Activated naive CD8-positive, alpha-beta T cell treated with anti-CD3 and anti-CD28 coated beads, Interleukin-2, amount 50 U/mL, for 24 hours (primary cell): Measurements from ENCODE around the gene CDKAL1.

ENCODE experiments used
- ATAC-seq: fragments of 150-1000 bp; cut with Tn5 transposase; one replicate; pipeline ENCODE4 v1.10.0; 2021
- DNase-seq: peaks from one replicate; pipeline ENCODE4 v3.0.0; 2021
- H3K27ac Mint-ChIP-seq: one replicate; pipeline ENCODE4 v1.8.0; 2021; ENCODE audit warnings: mild to moderate bottlenecking, mixed read lengths
- H3K27me3 Mint-ChIP-seq: one replicate; pipeline ENCODE4 v1.8.0; 2021; ENCODE audit warnings: mixed read lengths
- H3K36me3 Mint-ChIP-seq: one replicate; pipeline ENCODE4 v1.8.0; 2021; ENCODE audit warnings: low read depth, mixed read lengths
- H3K4me1 Mint-ChIP-seq: one replicate; pipeline ENCODE4 v1.8.0; 2021; ENCODE audit warnings: mixed read lengths
- H3K4me3 Mint-ChIP-seq: one replicate; pipeline ENCODE4 v1.8.0; 2021; ENCODE audit warnings: mild to moderate bottlenecking, moderate library complexity, mixed read lengths
- H3K9me3 Mint-ChIP-seq: one replicate; pipeline ENCODE4 v1.8.0; 2021; ENCODE audit warnings: mixed read lengths

The CDKAL1 gene

GRCh38 chr6:20652299-20653084 lies 118.2 kb downstream of the CDKAL1 start:
- Mint-ChIP-seq H3K36me3 (peaks cover 40% of the 10 kb centered on the region), H3K4me1 (peaks cover 11% of the 10 kb centered on the region), H3K9me3 (no peaks in the 10 kb centered on the region), H3K27ac (no peak overlapping the region), H3K27me3 (no peaks in the 10 kb centered on the region), H3K4me3 (no peak overlapping the region)
- DNase-seq (no peak), ATAC-seq (no peak)

- peaks cover 9% of the 10 kb centered on the region for H3K4me1 Mint-ChIP-seq
- H3K9me3 Mint-ChIP-seq, result no peaks in the 10 kb centered on the region
- H3K4me3 Mint-ChIP-seq, result no peak overlapping the region
- no peaks in the 10 kb centered on the region for H3K27me3 Mint-ChIP-seq
- H3K27ac Mint-ChIP-seq, result no peak overlapping the region
- ATAC-seq (no peak), DNase-seq (no peak)
- peaks cover 40% of the 10 kb centered on the region for H3K36me3 Mint-ChIP-seq
Observed at GRCh38 chr6:20653085-20653479, 118.8 kb downstream of the CDKAL1 start.

DNA sequence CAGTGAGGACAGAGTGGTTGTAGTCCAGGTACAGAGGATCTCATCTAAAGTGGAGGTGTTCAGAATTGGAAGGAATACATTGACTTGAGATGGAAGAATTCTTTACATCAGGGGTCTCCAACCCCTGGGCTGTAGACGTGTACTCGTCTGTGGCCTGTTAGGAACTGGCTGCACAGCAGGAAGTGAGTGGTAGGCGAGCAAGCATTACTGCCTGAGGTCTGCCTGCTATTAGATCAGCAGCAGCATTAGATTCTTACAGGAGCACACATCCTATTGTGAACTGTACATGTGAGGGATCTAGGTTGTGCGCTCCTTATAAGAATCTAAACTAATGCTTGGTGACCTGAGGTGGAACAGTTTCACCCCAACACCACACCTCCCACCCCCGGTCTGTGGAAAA lies 121.1 kb downstream of the CDKAL1 start:
- ATAC-seq (no peak), DNase-seq (no peak)
- Mint-ChIP-seq H3K4me3 (no peak overlapping the region), H3K27me3 (no peaks in the 10 kb centered on the region), H3K36me3 (peaks cover 36% of the 10 kb centered on the region), H3K27ac (no peak overlapping the region), H3K9me3 (no peaks in the 10 kb centered on the region), H3K4me1 (peaks cover 7% of the 10 kb centered on the region)

GRCh38 chr6:20657274-20657800 lies 123.1 kb downstream of the CDKAL1 start:
- ATAC-seq (no peak), DNase-seq (no peak)
- H3K4me3 Mint-ChIP-seq, result no peak overlapping the region
- peaks cover 28% of the 10 kb centered on the region for H3K36me3 Mint-ChIP-seq
- H3K4me1 Mint-ChIP-seq, result peaks cover 8% of the 10 kb centered on the region
- no peak overlapping the region for H3K27ac Mint-ChIP-seq
- H3K27me3 Mint-ChIP-seq, result no peaks in the 10 kb centered on the region
- no peaks in the 10 kb centered on the region for H3K9me3 Mint-ChIP-seq

DNA sequence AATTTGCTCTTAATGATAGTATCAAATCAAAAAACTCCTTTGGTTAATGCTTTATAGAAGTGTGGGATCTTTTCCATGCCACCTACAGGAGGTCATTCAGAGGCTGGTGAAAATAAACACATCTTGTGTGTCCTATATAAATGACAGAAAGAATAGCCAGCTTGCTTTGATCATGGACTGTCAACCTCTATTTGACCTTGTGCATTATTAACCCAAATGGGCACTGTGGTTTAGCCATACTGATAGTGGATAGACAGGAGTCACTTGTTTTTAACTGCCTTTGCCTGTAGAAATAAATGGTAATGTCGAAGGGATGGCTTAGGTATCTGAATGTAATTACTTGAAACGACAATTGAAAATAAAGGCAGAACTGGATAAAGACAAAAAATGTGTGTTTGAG lies 123.8 kb downstream of the CDKAL1 start:
- Mint-ChIP-seq H3K4me1 (peaks cover 8% of the 10 kb centered on the region), H3K27me3 (no peaks in the 10 kb centered on the region), H3K36me3 (peaks cover 29% of the 10 kb centered on the region), H3K4me3 (no peak overlapping the region), H3K9me3 (no peaks in the 10 kb centered on the region), H3K27ac (no peak overlapping the region)
- ATAC-seq (no peak), DNase-seq (no peak)

DNA sequence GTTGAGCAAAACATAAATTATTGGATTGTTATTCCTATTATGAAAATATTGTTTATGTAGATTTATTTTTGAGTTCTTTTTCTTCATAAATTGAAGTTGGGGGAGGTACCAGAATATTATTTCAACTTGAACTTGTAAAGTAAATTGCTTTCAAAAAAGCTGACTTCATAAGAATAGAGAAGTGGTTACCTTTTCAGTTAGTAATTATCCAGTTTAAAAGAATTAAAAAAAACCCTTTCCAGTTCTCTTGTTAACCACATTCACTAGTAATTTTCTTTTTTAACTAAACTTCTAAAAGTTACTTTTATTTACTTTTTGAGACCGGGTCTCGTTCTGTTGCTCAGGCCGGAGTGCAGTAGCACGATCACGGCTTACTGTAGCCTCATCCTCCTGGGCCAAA lies 124.3 kb downstream of the CDKAL1 start:
- ATAC-seq (no peak), DNase-seq (no peak)
- Mint-ChIP-seq H3K27ac (no peak overlapping the region), H3K4me1 (peaks cover 8% of the 10 kb centered on the region), H3K9me3 (no peaks in the 10 kb centered on the region), H3K27me3 (no peaks in the 10 kb centered on the region), H3K4me3 (no peak overlapping the region), H3K36me3 (peaks cover 26% of the 10 kb centered on the region)

DNA sequence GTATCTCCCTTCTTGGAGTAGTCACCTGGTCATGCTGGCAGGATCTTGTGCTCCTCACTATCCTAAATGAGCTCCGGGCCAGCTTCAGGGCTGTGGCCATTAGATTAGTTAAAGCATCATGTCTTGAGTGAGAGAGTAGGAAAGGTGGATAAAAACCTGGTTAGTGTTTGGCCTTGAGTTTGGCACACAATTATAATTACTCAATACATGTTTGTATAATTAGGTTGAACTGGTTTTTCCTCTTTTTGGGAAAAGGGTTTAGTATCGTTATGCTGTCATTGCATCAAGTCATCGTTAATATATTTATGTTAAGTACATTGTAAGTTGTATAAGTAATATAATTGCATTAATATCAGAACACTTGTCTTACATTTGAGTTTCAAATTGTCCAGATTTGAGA lies 126.3 kb downstream of the CDKAL1 start:
- Mint-ChIP-seq H3K36me3 (peaks cover 20% of the 10 kb centered on the region), H3K9me3 (no peaks in the 10 kb centered on the region), H3K27me3 (no peaks in the 10 kb centered on the region), H3K27ac (no peak overlapping the region), H3K4me3 (no peak overlapping the region), H3K4me1 (peaks cover 8% of the 10 kb centered on the region)
- no peak for DNase-seq
- ATAC-seq, result no peak

DNA sequence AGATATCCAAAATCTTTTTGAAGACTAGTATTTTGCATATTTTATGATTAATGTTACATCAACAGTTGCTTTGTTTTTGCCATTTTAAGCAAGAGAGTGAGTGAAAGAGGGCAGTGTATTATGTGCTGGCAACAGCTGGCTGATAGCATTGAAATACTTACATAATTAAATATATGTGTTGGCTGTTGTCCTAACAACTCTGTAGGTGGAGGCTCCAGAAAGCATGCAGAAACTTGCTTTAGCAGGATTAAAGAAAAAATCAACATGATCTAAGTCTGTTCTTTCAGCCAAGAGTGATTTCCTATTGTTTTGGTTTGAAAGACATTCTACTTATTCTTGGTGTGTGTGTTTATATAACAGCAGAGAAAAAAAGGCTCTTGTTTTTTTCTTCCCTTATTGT lies 127.5 kb downstream of the CDKAL1 start:
- no peak for DNase-seq
- no peaks in the 10 kb centered on the region for H3K27me3 Mint-ChIP-seq
- H3K4me3 Mint-ChIP-seq, result no peak overlapping the region

DNA sequence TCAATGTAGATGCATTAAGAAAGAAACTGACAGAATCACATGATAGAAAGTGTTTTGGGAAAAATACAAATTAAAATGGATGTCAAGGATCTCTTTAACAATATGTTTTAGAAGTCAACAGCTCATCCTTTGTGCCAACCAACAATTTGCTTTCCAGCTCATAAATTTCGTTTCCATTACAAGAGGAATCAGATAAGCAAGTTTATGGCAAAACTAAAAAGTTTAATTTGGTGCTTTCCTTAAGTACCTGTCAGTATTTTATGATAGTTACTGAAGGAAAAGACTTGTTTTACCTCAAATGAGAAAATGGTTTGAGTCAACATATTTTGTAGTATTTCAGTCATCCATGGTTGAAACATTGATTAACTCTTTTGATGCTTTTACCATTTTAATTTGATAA lies 130.0 kb downstream of the CDKAL1 start:
- Mint-ChIP-seq H3K27ac (no peak overlapping the region), H3K36me3 (peaks cover 16% of the 10 kb centered on the region), H3K4me3 (no peak overlapping the region), H3K27me3 (no peaks in the 10 kb centered on the region), H3K4me1 (peaks cover 9% of the 10 kb centered on the region), H3K9me3 (no peaks in the 10 kb centered on the region)
- DNase-seq (no peak), ATAC-seq (no peak)

More for the DNA sequence above, 127.5 kb downstream of the CDKAL1 start:
- no peak for ATAC-seq
- H3K27ac Mint-ChIP-seq, result no peak overlapping the region
- peaks cover 16% of the 10 kb centered on the region for H3K36me3 Mint-ChIP-seq
- H3K4me1 Mint-ChIP-seq, result peaks cover 6% of the 10 kb centered on the region
- no peaks in the 10 kb centered on the region for H3K9me3 Mint-ChIP-seq

- Mint-ChIP-seq H3K4me3 (no peak overlapping the region), H3K9me3 (no peaks in the 10 kb centered on the region), H3K36me3 (peaks cover 6% of the 10 kb centered on the region), H3K4me1 (peaks cover 19% of the 10 kb centered on the region), H3K27me3 (no peaks in the 10 kb centered on the region), H3K27ac (no peak overlapping the region)
- ATAC-seq, result no peak
- no peak for DNase-seq
Observed at GRCh38 chr6:20665290-20665689, 131.0 kb downstream of the CDKAL1 start.

- no peak overlapping the region for H3K4me3 Mint-ChIP-seq
- ATAC-seq (no peak), DNase-seq (no peak)
- H3K27ac Mint-ChIP-seq, result no peak overlapping the region
- no peaks in the 10 kb centered on the region for H3K27me3 Mint-ChIP-seq
- peaks cover 10% of the 10 kb centered on the region for H3K9me3 Mint-ChIP-seq
- H3K4me1 Mint-ChIP-seq, result peaks cover 28% of the 10 kb centered on the region
- peaks cover 9% of the 10 kb centered on the region for H3K36me3 Mint-ChIP-seq
Observed at GRCh38 chr6:20669571-20670314, 135.5 kb downstream of the CDKAL1 start.

DNA sequence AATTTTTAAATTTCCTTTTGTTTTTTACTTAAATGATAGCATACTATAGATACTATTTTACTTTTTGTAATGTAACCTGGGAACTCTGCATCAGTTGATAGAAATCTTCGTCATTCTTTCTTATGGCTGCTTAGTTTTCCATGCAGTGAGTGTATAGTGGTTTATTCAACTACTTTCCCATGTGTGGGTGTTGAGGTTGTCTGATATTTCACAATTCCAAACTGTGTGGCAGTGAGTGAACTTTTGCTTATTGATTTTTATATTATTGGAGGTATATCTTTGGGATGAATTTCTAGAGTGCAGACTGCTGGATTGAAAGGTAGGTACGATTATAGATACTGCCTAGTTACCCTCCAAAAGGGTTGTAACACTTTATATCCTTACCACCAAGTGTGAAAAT lies 136.5 kb downstream of the CDKAL1 start:
- H3K27me3 Mint-ChIP-seq, result no peaks in the 10 kb centered on the region
- peaks cover 10% of the 10 kb centered on the region for H3K9me3 Mint-ChIP-seq
- peaks cover 29% of the 10 kb centered on the region for H3K4me1 Mint-ChIP-seq
- ATAC-seq, result no peak
- H3K27ac Mint-ChIP-seq, result no peak overlapping the region
- DNase-seq, result no peak
- H3K36me3 Mint-ChIP-seq, result peaks cover 8% of the 10 kb centered on the region
- no peak overlapping the region for H3K4me3 Mint-ChIP-seq

DNA sequence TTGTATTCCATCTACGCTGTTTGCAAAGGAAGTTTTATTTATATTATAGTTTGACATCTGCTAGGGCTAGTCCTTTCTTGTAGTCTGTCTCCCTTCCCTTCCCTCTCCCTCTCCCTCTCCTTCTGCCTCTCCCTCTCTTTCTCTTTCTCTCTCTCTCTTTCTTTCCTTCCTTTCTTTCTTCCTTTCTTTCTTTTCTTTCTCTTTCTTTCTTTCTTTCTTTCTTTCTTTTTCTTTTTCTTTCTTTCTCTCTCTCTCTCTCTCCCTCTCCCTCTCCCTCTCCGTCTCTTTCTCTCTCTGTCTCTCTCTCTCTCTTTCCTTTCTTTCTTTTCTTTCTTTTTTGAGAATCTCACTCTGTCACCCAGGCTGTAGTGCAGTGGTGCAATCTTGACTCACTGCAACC lies 137.8 kb downstream of the CDKAL1 start:
- peaks cover 8% of the 10 kb centered on the region for H3K36me3 Mint-ChIP-seq
- no peak overlapping the region for H3K27ac Mint-ChIP-seq
- peaks cover 10% of the 10 kb centered on the region for H3K9me3 Mint-ChIP-seq
- H3K27me3 Mint-ChIP-seq, result no peaks in the 10 kb centered on the region
- H3K4me3 Mint-ChIP-seq, result no peak overlapping the region
- peaks cover 29% of the 10 kb centered on the region for H3K4me1 Mint-ChIP-seq
- DNase-seq (no peak), ATAC-seq (no peak)

DNA sequence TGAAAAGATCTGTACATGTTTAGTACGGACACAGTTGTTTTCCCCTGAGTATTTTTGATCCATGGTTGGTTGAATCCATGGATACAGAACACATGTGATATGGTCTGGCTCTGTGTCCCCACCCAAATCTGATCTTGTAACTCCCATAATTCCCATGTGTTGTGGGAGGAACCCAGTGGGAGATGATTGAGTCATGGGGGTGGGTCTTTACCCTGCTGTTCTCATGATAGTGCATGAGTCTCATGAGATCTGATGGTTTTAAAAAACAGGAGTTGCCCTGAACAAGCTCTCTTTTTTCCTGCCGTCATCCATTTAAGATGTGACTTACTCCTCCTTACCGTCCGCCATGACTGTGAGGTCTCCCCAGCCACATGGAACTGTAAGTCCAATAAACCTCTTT lies 139.2 kb downstream of the CDKAL1 start:
- Mint-ChIP-seq H3K27me3 (no peaks in the 10 kb centered on the region), H3K4me3 (no peak overlapping the region), H3K9me3 (peaks cover 10% of the 10 kb centered on the region), H3K4me1 (peaks cover 26% of the 10 kb centered on the region), H3K27ac (no peak overlapping the region), H3K36me3 (peaks cover 8% of the 10 kb centered on the region)
- no peak for ATAC-seq
- no peak for DNase-seq

- peaks cover 11% of the 10 kb centered on the region for H3K36me3 Mint-ChIP-seq
- H3K4me3 Mint-ChIP-seq, result no peak overlapping the region
- peaks cover 29% of the 10 kb centered on the region for H3K4me1 Mint-ChIP-seq
- H3K9me3 Mint-ChIP-seq, result peaks cover 10% of the 10 kb centered on the region
- H3K27me3 Mint-ChIP-seq, result no peaks in the 10 kb centered on the region
- no peak overlapping the region for H3K27ac Mint-ChIP-seq
- DNase-seq (no peak), ATAC-seq (no peak)
Observed at GRCh38 chr6:20674664-20675063, 140.4 kb downstream of the CDKAL1 start.
